Measurements from ENCODE around the gene PSMA2.
A peak's percentile ranks its signal among the peaks of the same experiment; 100 is the strongest.

The PSMA2 gene

DNA sequence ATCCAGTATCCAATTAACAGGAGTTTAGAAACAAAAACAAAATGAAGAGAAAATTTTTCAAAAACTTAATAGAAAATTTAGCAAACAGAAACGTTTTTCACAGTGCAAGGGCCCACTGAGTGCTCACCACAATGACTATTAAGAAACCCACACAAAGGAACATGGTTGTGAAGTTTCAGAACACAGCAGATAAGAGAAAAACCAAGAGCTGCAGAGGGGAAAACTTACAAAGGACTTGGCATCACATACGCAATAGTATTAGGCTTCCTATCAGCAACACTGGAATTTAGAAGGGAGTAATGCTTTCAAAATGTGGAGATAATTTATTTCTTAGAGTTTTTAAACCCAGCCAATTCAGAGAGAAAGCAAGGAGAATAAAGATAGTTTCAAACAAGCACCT is 18.4 kb downstream of the PSMA2 start:
- H3K4me2 ChIP-seq (ENCODE audit: low read length, poor library complexity, severe bottlenecking): no peak overlapping the region
- no peak overlapping the region for H3K18ac ChIP-seq (ENCODE audit: low read depth in 1 of 2, low read length in 2 of 2)
- no peak overlapping the region for H3K27ac ChIP-seq (ENCODE audit: low read length, poor library complexity, severe bottlenecking)
- H2BK5ac ChIP-seq (ENCODE audit: low read depth, low read length, poor library complexity, severe bottlenecking): no peak overlapping the region
- no peak overlapping the region for H2BK15ac ChIP-seq (ENCODE audit: low read depth, poor library complexity, severe bottlenecking)
- no peak overlapping the region for H3K4ac ChIP-seq (ENCODE audit: low read depth in 1 of 2, low read length in 2 of 2)
- H3K27me3 ChIP-seq (ENCODE audit: control insufficient read depth in 1 of 2, insufficient read depth in 1 of 2, low read length in 2 of 2): no peaks in the 10 kb centered on the region
- no peak overlapping the region for H3K14ac ChIP-seq (ENCODE audit: low read length in 2 of 2)
- no peak overlapping the region for H2BK12ac ChIP-seq (ENCODE audit: low read length in 2 of 2)
- DNase-seq: no peak
- H3K4me1 ChIP-seq (ENCODE audit: control insufficient read depth, insufficient read depth, low read depth, low read length): peaks cover 3% of the 10 kb centered on the region
- H4K91ac ChIP-seq (ENCODE audit: low read length): no peak overlapping the region
- no peak overlapping the region for H4K8ac ChIP-seq (ENCODE audit: low read length)
- WGBS: 92% methylated on average over 1 of the region's 2 CpGs
- H3K79me1 ChIP-seq (replicated peaks; ENCODE audit: low read length, poor library complexity, severe bottlenecking): peaks cover 12% of the 10 kb centered on the region
- no peak overlapping the region for H3K9ac ChIP-seq (ENCODE audit: low read length)
- no peak overlapping the region for H2BK120ac ChIP-seq (ENCODE audit: low read depth, low read length)
- H3K9me3 ChIP-seq (ENCODE audit: control insufficient read depth, low read length): no peaks in the 10 kb centered on the region
- H3K4me3 ChIP-seq (ENCODE audit: insufficient read depth in 1 of 2, low read depth in 1 of 2, low read length in 2 of 2): no peak overlapping the region
- H3K36me3 ChIP-seq (ENCODE audit: control insufficient read depth in 1 of 2, insufficient read depth in 2 of 2, low read depth in 1 of 2, low read length in 2 of 2): peaks cover 10 to 47% of the 10 kb centered on the region in 2 experiments
- no peak overlapping the region for H3K23ac ChIP-seq (ENCODE audit: low read length in 2 of 2)
- H2AFZ ChIP-seq (ENCODE audit: low read depth, low read length): no peak overlapping the region
- no peak overlapping the region for H2AK5ac ChIP-seq (ENCODE audit: low read length, severe bottlenecking)

DNA sequence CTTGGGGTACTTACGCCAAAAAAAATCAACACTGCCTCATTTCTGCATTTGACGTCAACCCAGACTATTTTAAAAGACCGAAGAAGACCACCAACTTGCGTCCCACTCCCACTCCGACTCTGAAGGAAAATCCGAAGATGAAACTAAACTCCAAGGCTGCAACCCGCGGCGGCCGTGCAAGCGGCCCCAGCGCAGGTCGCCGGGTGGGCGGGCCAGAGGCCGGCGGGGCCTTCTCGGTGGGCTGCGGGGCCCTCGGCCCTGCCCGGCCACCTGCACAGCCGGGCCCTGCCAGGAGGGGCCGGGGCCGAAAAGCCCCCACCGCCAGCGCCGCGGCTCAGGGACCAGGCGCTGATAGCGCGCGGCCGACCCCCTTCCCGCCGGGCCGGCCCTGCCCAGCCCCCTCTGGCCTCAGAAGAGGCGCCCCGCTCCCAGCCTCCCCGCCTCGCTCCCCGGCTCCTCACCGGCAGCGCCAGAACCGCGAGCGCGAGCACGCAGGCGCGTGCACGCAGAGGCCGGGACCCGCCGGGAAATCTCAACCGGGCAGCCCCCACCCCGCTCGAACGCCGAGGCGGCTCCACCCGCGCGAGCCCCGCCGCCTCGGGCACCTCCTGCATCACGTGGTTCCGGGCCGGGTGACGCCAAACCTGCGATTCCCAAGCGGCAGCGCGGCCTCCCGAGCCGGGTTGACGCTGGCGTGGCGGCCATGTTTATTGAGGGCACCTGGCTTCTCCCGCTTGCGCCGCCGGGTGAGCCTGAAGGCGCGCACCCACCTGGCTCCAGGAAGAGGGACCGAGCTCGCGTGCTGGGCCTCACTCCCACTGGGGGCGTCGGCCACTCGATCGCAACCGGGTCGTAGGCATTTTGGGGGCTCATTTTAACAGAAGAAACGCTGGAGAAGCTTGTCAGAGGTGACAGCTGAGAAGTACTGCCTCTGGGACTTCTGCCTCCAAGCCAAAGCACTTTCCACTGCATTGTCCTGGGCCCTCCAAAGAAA is 20.2 kb downstream of the PSMA2 start, which contains the start of gene C7orf25:
Gene C7orf25 (minus strand): TSS at position 617 of the 994 bp plus-strand sequence. CDS start 1,170 bp downstream, outside the sequence.
- peak within 1 kb of the TSS; percentile 81 to 91 for H3K4me3 ChIP-seq (ENCODE audit: insufficient read depth in 1 of 2, low read depth in 1 of 2, low read length in 2 of 2)
- peak within 1 kb of the TSS; percentile 21 for H4K91ac ChIP-seq (ENCODE audit: low read length)
- peak within 1 kb of the TSS; percentile 86 for H4K8ac ChIP-seq (ENCODE audit: low read length)
- peak within 1 kb of the TSS; percentile 83 for H2AFZ ChIP-seq (ENCODE audit: low read depth, low read length)
- peak within 1 kb of the TSS; percentile 30 for H2BK15ac ChIP-seq (ENCODE audit: low read depth, poor library complexity, severe bottlenecking)
- H2BK5ac ChIP-seq (ENCODE audit: low read depth, low read length, poor library complexity, severe bottlenecking): peak within 1 kb of the TSS; percentile 46
- no peak within 1 kb of the TSS for H3K23ac ChIP-seq (ENCODE audit: low read length in 2 of 2)
- H3K36me3 ChIP-seq (ENCODE audit: control insufficient read depth in 1 of 2, insufficient read depth in 2 of 2, low read depth in 1 of 2, low read length in 2 of 2): peaks cover 6 to 29% of the 10 kb centered on the region in 2 experiments
- DNase-seq: peak; percentile 93
- H3K27ac ChIP-seq (ENCODE audit: low read length, poor library complexity, severe bottlenecking): no peak within 1 kb of the TSS
- H3K79me1 ChIP-seq (replicated peaks; ENCODE audit: low read length, poor library complexity, severe bottlenecking): peaks cover 10% of the 10 kb centered on the region
- no peak within 1 kb of the TSS for H2AK5ac ChIP-seq (ENCODE audit: low read length, severe bottlenecking)
- H3K4ac ChIP-seq (ENCODE audit: low read depth in 1 of 2, low read length in 2 of 2): peak within 1 kb of the TSS; percentile 18 to 43
- peaks cover 6% of the 10 kb centered on the region for H3K4me1 ChIP-seq (ENCODE audit: control insufficient read depth, insufficient read depth, low read depth, low read length)
- H3K14ac ChIP-seq (ENCODE audit: low read length in 2 of 2): no peak within 1 kb of the TSS
- peak within 1 kb of the TSS; percentile 74 for H3K4me2 ChIP-seq (ENCODE audit: low read length, poor library complexity, severe bottlenecking)
- peak within 1 kb of the TSS; percentile 64 to 80 for H3K18ac ChIP-seq (ENCODE audit: low read depth in 1 of 2, low read length in 2 of 2)
- H3K9me3 ChIP-seq (ENCODE audit: control insufficient read depth, low read length): no peaks in the 10 kb centered on the region
- H3K9ac ChIP-seq (ENCODE audit: low read length): peak within 1 kb of the TSS; percentile 92
- H3K27me3 ChIP-seq (ENCODE audit: control insufficient read depth in 1 of 2, insufficient read depth in 1 of 2, low read length in 2 of 2): no peaks in the 10 kb centered on the region
- 1% methylated on average over 75 of the region's 95 CpGs for WGBS
- peak within 1 kb of the TSS; percentile 24 for H2BK120ac ChIP-seq (ENCODE audit: low read depth, low read length)
- H2BK12ac ChIP-seq (ENCODE audit: low read length in 2 of 2): no peak within 1 kb of the TSS

- Histone ChIP-seq H3K27ac (ENCODE audit: low read length, poor library complexity, severe bottlenecking) (no peak overlapping the region), H3K14ac (ENCODE audit: low read length in 2 of 2) (no peak overlapping the region), H3K9me3 (ENCODE audit: control insufficient read depth, low read length) (no peaks in the 10 kb centered on the region), H2AK5ac (ENCODE audit: low read length, severe bottlenecking) (no peak overlapping the region), H2BK12ac (ENCODE audit: low read length in 2 of 2) (no peak overlapping the region), H2AFZ (ENCODE audit: low read depth, low read length) (no peak overlapping the region), H3K23ac (ENCODE audit: low read length in 2 of 2) (no peak overlapping the region), H3K4me3 (ENCODE audit: insufficient read depth in 1 of 2, low read depth in 1 of 2, low read length in 2 of 2) (peak overlapping the region in 1 of 2 experiments; percentile 91), H2BK15ac (ENCODE audit: low read depth, poor library complexity, severe bottlenecking) (no peak overlapping the region), H4K8ac (ENCODE audit: low read length) (no peak overlapping the region), H2BK5ac (ENCODE audit: low read depth, low read length, poor library complexity, severe bottlenecking) (no peak overlapping the region), H3K18ac (ENCODE audit: low read depth in 1 of 2, low read length in 2 of 2) (no peak overlapping the region), H3K79me1 (replicated peaks; ENCODE audit: low read length, poor library complexity, severe bottlenecking) (peaks cover 10% of the 10 kb centered on the region), H3K27me3 (ENCODE audit: control insufficient read depth in 1 of 2, insufficient read depth in 1 of 2, low read length in 2 of 2) (no peaks in the 10 kb centered on the region), H2BK120ac (ENCODE audit: low read depth, low read length) (no peak overlapping the region), H3K9ac (ENCODE audit: low read length) (no peak overlapping the region), H3K36me3 (ENCODE audit: control insufficient read depth in 1 of 2, insufficient read depth in 2 of 2, low read depth in 1 of 2, low read length in 2 of 2) (peaks cover 3 to 16% of the 10 kb centered on the region in 2 experiments), H3K4me2 (ENCODE audit: low read length, poor library complexity, severe bottlenecking) (no peak overlapping the region), H3K4me1 (ENCODE audit: control insufficient read depth, insufficient read depth, low read depth, low read length) (peaks cover 5% of the 10 kb centered on the region), H4K91ac (ENCODE audit: low read length) (no peak overlapping the region), H3K4ac (ENCODE audit: low read depth in 1 of 2, low read length in 2 of 2) (no peak overlapping the region)
- DNase-seq: no peak
- WGBS: 100% methylated on average over 1 of the region's 2 CpGs
Observed at GRCh38 chr7:42910306-42910705, 21.7 kb downstream of the PSMA2 start.

DNA sequence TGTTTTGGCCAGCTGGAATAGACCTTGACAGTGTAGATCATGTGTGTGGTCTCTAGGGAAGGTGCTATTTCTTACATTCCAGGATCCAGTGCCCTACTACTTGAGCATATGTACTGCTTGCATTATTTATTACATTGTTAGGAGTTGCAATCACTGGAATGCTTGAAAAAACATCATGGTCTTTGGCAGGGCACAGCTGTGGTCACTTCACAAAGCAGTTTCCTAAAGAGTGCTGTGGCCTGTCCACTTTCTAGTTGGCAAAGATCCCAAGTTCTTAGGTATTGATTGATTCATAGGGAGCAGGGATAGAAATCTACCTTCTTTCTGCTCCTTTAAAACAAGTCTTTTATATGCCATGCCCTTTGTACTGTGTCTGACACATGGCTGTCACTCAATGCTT is 24.7 kb downstream of the PSMA2 start:
- H2BK120ac ChIP-seq (ENCODE audit: low read depth, low read length): no peak overlapping the region
- H3K27me3 ChIP-seq (ENCODE audit: control insufficient read depth in 1 of 2, insufficient read depth in 1 of 2, low read length in 2 of 2): no peaks in the 10 kb centered on the region
- no peak overlapping the region for H2BK15ac ChIP-seq (ENCODE audit: low read depth, poor library complexity, severe bottlenecking)
- no peak overlapping the region for H4K8ac ChIP-seq (ENCODE audit: low read length)
- H3K4ac ChIP-seq (ENCODE audit: low read depth in 1 of 2, low read length in 2 of 2): no peak overlapping the region
- no peak overlapping the region for H3K18ac ChIP-seq (ENCODE audit: low read depth in 1 of 2, low read length in 2 of 2)
- H3K79me1 ChIP-seq (replicated peaks; ENCODE audit: low read length, poor library complexity, severe bottlenecking): peaks cover 14% of the 10 kb centered on the region
- no peak overlapping the region for H3K9ac ChIP-seq (ENCODE audit: low read length)
- H3K36me3 ChIP-seq (ENCODE audit: control insufficient read depth in 1 of 2, insufficient read depth in 2 of 2, low read depth in 1 of 2, low read length in 2 of 2): peaks cover 3 to 14% of the 10 kb centered on the region in 2 experiments
- H2BK12ac ChIP-seq (ENCODE audit: low read length in 2 of 2): no peak overlapping the region
- no peak overlapping the region for H2AK5ac ChIP-seq (ENCODE audit: low read length, severe bottlenecking)
- no peak overlapping the region for H2BK5ac ChIP-seq (ENCODE audit: low read depth, low read length, poor library complexity, severe bottlenecking)
- H3K9me3 ChIP-seq (ENCODE audit: control insufficient read depth, low read length): no peaks in the 10 kb centered on the region
- no peak overlapping the region for H3K27ac ChIP-seq (ENCODE audit: low read length, poor library complexity, severe bottlenecking)
- H3K14ac ChIP-seq (ENCODE audit: low read length in 2 of 2): no peak overlapping the region
- H3K23ac ChIP-seq (ENCODE audit: low read length in 2 of 2): no peak overlapping the region
- no peak overlapping the region for H2AFZ ChIP-seq (ENCODE audit: low read depth, low read length)
- H3K4me2 ChIP-seq (ENCODE audit: low read length, poor library complexity, severe bottlenecking): no peak overlapping the region
- no peak for DNase-seq
- no peak overlapping the region for H4K91ac ChIP-seq (ENCODE audit: low read length)
- H3K4me1 ChIP-seq (ENCODE audit: control insufficient read depth, insufficient read depth, low read depth, low read length): peaks cover 5% of the 10 kb centered on the region
- H3K4me3 ChIP-seq (ENCODE audit: insufficient read depth in 1 of 2, low read depth in 1 of 2, low read length in 2 of 2): no peak overlapping the region
